Neural progenitor cell (in vitro differentiated cells): ENCODE data around the gene MATN1.

Experiments used
- CTCF ChIP-seq: fragments of 200-600 bp; sonication (generic); IDR thresholded peaks from 2 replicates; pipeline ENCODE4 v1.5.1; 2017; ENCODE audit warnings: antibody characterized with exemption, mild to moderate bottlenecking
- EZH2 ChIP-seq: fragments of 200-600 bp; sonication (generic); IDR thresholded peaks from 2 replicates; pipeline ENCODE4 v1.6.1; 2017; ENCODE audit warnings: antibody characterized with exemption, mild to moderate bottlenecking, moderate library complexity
- EZH2phosphoT487 ChIP-seq: fragments of 200-600 bp; sonication (generic); IDR thresholded peaks from 2 replicates; pipeline ENCODE4 v1.6.1; 2017; ENCODE audit warnings: antibody characterized with exemption

- TF ChIP-seq EZH2 = no peak
- TF ChIP-seq CTCF = no peak
- TF ChIP-seq EZH2phosphoT487 = no peak
Observed at GRCh38 chr1:30688920-30689794, 34.2 kb downstream of the MATN1 start.
